NCI-H774 (cell line): ENCODE measurements around the gene ALDH1L2.

Experiments
- DNase-seq: peaks from one replicate; lab custom pipeline; 2025; lab: John Stamatoyannopoulos, UW

ALDH1L2 gene

GRCh38 chr12:105033851-105034250 is 50.4 kb downstream of the ALDH1L2 start:
- DNase-seq = no peak

- DNase-seq = no peak
These were observed 51.4 kb downstream of the ALDH1L2 start for GRCh38 chr12:105032703-105033357.

- DNase-seq = no peak
These were observed 53.1 kb downstream of the ALDH1L2 start for GRCh38 chr12:105030820-105031807.

GRCh38 chr12:105026411-105026810 is 57.8 kb downstream of the ALDH1L2 start:
- no peak for DNase-seq

- no peak for DNase-seq
These were observed 58.4 kb downstream of the ALDH1L2 start for GRCh38 chr12:105025890-105026289.

- no peak for DNase-seq
These were observed 59.3 kb downstream of the ALDH1L2 start for GRCh38 chr12:105024928-105025327.

GRCh38 chr12:105020241-105020962 is 63.9 kb downstream of the ALDH1L2 start:
- DNase-seq = peak; percentile 68

GRCh38 chr12:105018776-105019175 is 65.5 kb downstream of the ALDH1L2 start:
- DNase-seq = no peak

- DNase-seq = no peak
These were observed 66.2 kb downstream of the ALDH1L2 start for GRCh38 chr12:105018012-105018411.

- no peak for DNase-seq
These were observed 68.7 kb downstream of the ALDH1L2 start for GRCh38 chr12:105015543-105015942.

- no peak for DNase-seq
These were observed 69.7 kb downstream of the ALDH1L2 start for GRCh38 chr12:105014603-105015002.

- no peak for DNase-seq
These were observed 70.4 kb downstream of the ALDH1L2 start for GRCh38 chr12:105013892-105014291.

GRCh38 chr12:105001476-105001875 is 82.8 kb downstream of the ALDH1L2 start:
- no peak for DNase-seq

- no peak for DNase-seq
These were observed 84.9 kb downstream of the ALDH1L2 start for GRCh38 chr12:104999347-104999685.

- DNase-seq = peak; percentile 94
These were observed 85.6 kb downstream of the ALDH1L2 start for GRCh38 chr12:104998423-104999346.

GRCh38 chr12:104997541-104997940 is 86.7 kb downstream of the ALDH1L2 start:
- DNase-seq = no peak

GRCh38 chr12:104994336-104994735 is 89.9 kb downstream of the ALDH1L2 start:
- DNase-seq = no peak

GRCh38 chr12:104991565-104992128 is 92.6 kb downstream of the ALDH1L2 start:
- DNase-seq = no peak

GRCh38 chr12:104990950-104991349 is 93.3 kb downstream of the ALDH1L2 start:
- no peak for DNase-seq

GRCh38 chr12:104986022-104986941 is 98.0 kb downstream of the ALDH1L2 start, which contains the start of gene NOPCHAP1:
Gene NOPCHAP1 (plus strand): TSS chr12:104986316. CDS start chr12:104986353, 37 bp downstream.
- peak; percentile 94 for DNase-seq
